Heart left ventricle (tissue), 16 donors: ENCODE measurements around the gene PAM16. TPM values are rescaled to one million over a fixed set of nuclear protein-coding genes. Genes with fewer than 3 reads are reported as not detected.

Experiments used
- ATAC-seq, 4 donors: fragments of 200-7000 bp; cut with Tn5 transposase; one replicate each; pipeline ENCODE4 v1.9.1; 2020 to 2022; ENCODE audit warnings: moderate library complexity in 4 of 4, mild to moderate bottlenecking in 3 of 4, moderate number of reproducible peaks in 1 of 4
- DNase-seq, 5 donors: peaks; one replicate each; pipeline ENCODE4 v3.0.0-alpha.2; 2020
- H3K27ac ChIP-seq, 12 donors: fragments of 200-600 bp; sonication (generic) in 4 of 12; one replicate each; pipeline versions ENCODE4 v1.5.0 to v1.8.0; 2016 to 2022; ENCODE audit warnings: mild to moderate bottlenecking in 2 of 12
- H3K27me3 ChIP-seq, 9 donors: fragments of 200-600 bp; sonication (generic) in 2 of 9; one replicate each; pipeline versions ENCODE4 v1.5.1 to v1.8.0; 2016 to 2022; ENCODE audit warnings: mild to moderate bottlenecking in 3 of 9
- H3K36me3 ChIP-seq, 9 donors: fragments of 200-600 bp; sonication (generic) in 2 of 9; one replicate each; pipeline versions ENCODE4 v1.5.0 to v1.8.0; 2018 to 2022; ENCODE audit warnings: mild to moderate bottlenecking in 2 of 9
- H3K4me1 ChIP-seq, 12 donors: fragments of 200-600 bp; sonication (generic) in 4 of 12; one replicate each; pipeline versions ENCODE4 v1.5.0 to v1.8.0; 2016 to 2022; ENCODE audit warnings: mild to moderate bottlenecking in 3 of 12
- H3K4me3 ChIP-seq, 12 donors: fragments of 200-600 bp; sonication (generic) in 4 of 12; one replicate each; pipeline versions ENCODE4 v1.5.0 to v1.8.0; 2017 to 2022; ENCODE audit warnings: mild to moderate bottlenecking in 9 of 12, moderate library complexity in 4 of 12
- H3K9me3 ChIP-seq, 12 donors: fragments of 200-600 bp; sonication (generic) in 4 of 12; one replicate each; pipeline versions ENCODE4 v1.5.0 to v1.8.0; 2016 to 2022; ENCODE audit warnings: mild to moderate bottlenecking in 1 of 12
- POLR2A ChIP-seq, 2 donors: fragments of 450-650 bp; IDR thresholded peaks; one replicate each; pipeline ENCODE4 v1.6.1; 2017; ENCODE audit warnings: antibody characterized with exemption in 2 of 2, mild to moderate bottlenecking in 2 of 2, moderate library complexity in 2 of 2
- WGBS, 4 donors: extraction: QIAGEN DNeasy Blood & Tissue Kit in 2 of 4; methylation state at CpG; one replicate each; pipeline versions ENCODE4 v1.1.5 to v1.1.7; 2013 to 2018; 5-methylcytosine and 5-hydroxymethylcytosine counted together
- intact Hi-C, 10 donors: fragments of 100-400 bp; cut with DNase I; formaldehyde crosslinking; loops; one replicate each; pipeline versions ENCODE4 v1.11.1 to v1.14.2; 2022
- polyA plus RNA-seq, 2 donors: library from polyadenylated mRNA; stranded (reverse); fragments of 200-250 nt; gene quantifications; one replicate each; pipeline ENCODE4 v1.2.3, GENCODE V29; 2013
- total RNA-seq, 9 donors: library from RNA; depleted of rRNA in 2 of 9; stranded (reverse); fragments of >200 nt in 2 of 9; fragmentation: NEBNext Ultra II Directional in 3 of 9; extraction: Animal tissue kit (Norgen Biotek cat#: 25700) in 3 of 9; gene quantifications; one replicate each; pipeline versions ENCODE4 v1.1.0 to v1.2.4, GENCODE V29; 2016 to 2023
- TF ChIP-seq, protein P1 (sequence below), 12 donors: fragments of 200-600 bp; sonication (generic) in 4 of 12; IDR thresholded peaks; one replicate each; pipeline versions ENCODE4 v1.5.0 to v1.8.0; 2018 to 2022; ENCODE audit warnings: antibody characterized with exemption in 12 of 12, mild to moderate bottlenecking in 5 of 12
- donor health status: ischemic (EF 13 %, LVEDD 7.1; RV severe dilation, severe dysfunction).
- donor health status: healthy with polysubstance abuse.
- donor health status: DM: no; HTN: yes; CAD: no.
- donor health status: DM: no; HTN: no; CAD: no.
- donor health status: ischemic (EF 25% LVEDD 6.9; RV normal size, moderate dysfunction).
- donor health status: ischemic (EF 25% LVEDD 5.7; RV mildly dilated, moderate dysfunction).
- donor health status: healthy.
- donor health status: DM: yes; HTN: yes; CAD: no.
- donor health status: ischemic (EF 35%, LVEDD 5.7; RV mildly dilated, moderate dysfunction).
- donor health status: nonischemic (EF 11% LVEDD 7.7; RV severe dilation, severe dysfunction).
- donor health status: DM: yes; HTN: yes; CAD: no.
- donor health status: PGD.
- donor health status: ischemic (EF 29% LVEDD 5.4; RV normal size, mild dysfunction).
- donor health status: nonischemic (EF 23%, LVEDD 6.1; RV moderate dilation, normal function).

PAM16 gene
- total and polyA plus RNA-seq, 11 donors, result 32.7 to 210 (median 65.0) TPM

DNA sequence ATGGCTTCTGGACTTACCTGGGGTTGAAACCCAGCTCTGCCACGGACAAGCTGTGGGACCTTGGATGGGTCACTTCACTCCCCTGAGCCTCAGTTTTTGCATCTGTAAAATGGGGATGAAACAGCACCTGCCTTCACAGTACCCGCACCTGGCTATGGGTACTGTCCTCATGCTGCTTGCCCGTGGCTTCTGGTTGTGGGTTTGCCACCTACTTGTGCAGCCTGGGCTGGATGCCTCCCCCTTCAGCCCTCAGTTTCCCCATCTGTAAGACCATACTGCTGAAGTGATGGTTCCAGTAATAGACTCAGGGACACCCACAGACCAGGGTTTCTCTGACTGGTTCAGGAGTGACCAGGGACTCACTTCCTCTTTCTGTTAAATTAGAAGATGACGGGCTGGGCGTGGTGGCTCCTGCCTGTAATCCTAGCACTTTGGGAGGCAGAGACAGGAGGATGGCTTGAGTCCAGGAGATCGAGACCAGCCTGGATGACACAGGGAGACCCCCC, 25.8 kb downstream of the PAM16 start:
- H3K9me3 ChIP-seq, result no peaks in the 10 kb centered on the region
- no peak overlapping the region for H3K4me3 ChIP-seq
- WGBS, 4 donors, result 75 to 87% (median 86%) methylated on average over 4 to 6 of the region's 6 CpGs
- H3K27me3 ChIP-seq, result no peaks in the 10 kb centered on the region
- no peaks in the 10 kb centered on the region for H3K36me3 ChIP-seq
- H3K4me1 ChIP-seq, result peaks cover 10 to 99% (median 75%) of the 10 kb centered on the region in 12 donors
- intact Hi-C loops, result loop anchor here in 6 of 10 donors (5.0 kb wide), 5 partner anchors 33 to 343 kb away; partner anchors contain the start of gene TFAP4 (in 3 of the 6)
- H3K27ac ChIP-seq, result peak overlapping the region in 11 of 12 donors; percentile 73 to 89 (median 86)
- no peak for DNase-seq
- no peak for ATAC-seq
- TF ChIP-seq POLR2A (IDR thresholded peaks at IDR 0.05), result no peak
- TF ChIP-seq, protein P1, sequence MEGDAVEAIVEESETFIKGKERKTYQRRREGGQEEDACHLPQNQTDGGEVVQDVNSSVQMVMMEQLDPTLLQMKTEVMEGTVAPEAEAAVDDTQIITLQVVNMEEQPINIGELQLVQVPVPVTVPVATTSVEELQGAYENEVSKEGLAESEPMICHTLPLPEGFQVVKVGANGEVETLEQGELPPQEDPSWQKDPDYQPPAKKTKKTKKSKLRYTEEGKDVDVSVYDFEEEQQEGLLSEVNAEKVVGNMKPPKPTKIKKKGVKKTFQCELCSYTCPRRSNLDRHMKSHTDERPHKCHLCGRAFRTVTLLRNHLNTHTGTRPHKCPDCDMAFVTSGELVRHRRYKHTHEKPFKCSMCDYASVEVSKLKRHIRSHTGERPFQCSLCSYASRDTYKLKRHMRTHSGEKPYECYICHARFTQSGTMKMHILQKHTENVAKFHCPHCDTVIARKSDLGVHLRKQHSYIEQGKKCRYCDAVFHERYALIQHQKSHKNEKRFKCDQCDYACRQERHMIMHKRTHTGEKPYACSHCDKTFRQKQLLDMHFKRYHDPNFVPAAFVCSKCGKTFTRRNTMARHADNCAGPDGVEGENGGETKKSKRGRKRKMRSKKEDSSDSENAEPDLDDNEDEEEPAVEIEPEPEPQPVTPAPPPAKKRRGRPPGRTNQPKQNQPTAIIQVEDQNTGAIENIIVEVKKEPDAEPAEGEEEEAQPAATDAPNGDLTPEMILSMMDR (IDR thresholded peaks at IDR 0.05), result no peak

DNA sequence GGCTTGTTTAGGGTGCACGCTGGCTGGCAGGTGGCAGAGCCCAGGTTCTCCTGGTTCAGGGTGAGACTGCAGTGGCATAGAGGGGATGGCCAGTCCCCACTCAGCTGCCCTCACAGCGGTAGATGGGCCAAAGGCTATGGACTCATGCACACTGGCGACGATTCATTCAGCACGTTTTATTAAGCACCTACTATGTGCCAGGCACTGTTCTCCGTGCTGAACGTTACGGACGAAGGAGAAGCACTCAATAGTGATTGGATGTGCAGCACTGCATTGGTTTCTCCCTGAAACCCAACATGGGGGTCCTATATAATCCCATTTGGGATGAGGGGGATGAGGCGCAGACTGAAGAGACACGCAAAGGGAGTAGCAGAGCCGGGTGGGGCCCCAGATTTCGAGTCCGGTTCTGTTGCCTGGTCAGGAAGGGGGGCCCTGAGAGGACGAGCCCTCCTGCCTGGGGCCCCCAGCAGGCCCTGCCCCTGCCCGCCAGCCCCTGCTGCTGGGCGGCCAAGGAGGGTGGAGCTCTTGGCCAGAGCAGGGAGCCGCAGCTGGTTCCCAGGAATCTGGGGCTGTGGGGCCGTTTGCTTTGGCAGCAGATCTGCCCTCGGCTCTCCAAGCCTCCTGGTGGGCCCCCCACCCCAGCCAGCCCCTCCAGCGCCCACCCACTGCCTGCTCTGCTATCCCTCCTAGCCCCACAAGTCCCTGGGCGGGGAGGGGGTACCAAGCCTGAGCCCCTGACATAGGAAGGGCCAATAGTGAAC, 26.4 kb downstream of the PAM16 start:
- Histone ChIP-seq H3K27ac (peak overlapping the region in 11 of 12 donors; percentile 73 to 89 (median 86)), H3K36me3 (no peaks in the 10 kb centered on the region), H3K4me1 (peaks cover 11 to 99% (median 75%) of the 10 kb centered on the region in 12 donors), H3K27me3 (no peaks in the 10 kb centered on the region), H3K9me3 (no peaks in the 10 kb centered on the region), H3K4me3 (peak overlapping the region in 3 of 12 donors; percentile 6 to 27 (median 16))
- WGBS, 4 donors, result 70 to 77% (median 74%) methylated on average over 12 to 22 of the region's 22 CpGs
- no peak for TF ChIP-seq POLR2A (IDR thresholded peaks at IDR 0.05)
- TF ChIP-seq, protein P1 (IDR thresholded peaks at IDR 0.05), result no peak
- ATAC-seq (no peak), DNase-seq (peak in 1 of 5 donors; percentile 58)
- intact Hi-C loops, result loop anchor here in 6 of 10 donors (5.0 kb wide), 5 partner anchors 32 to 342 kb away; partner anchors contain the start of gene TFAP4 (in 3 of the 6)

DNA sequence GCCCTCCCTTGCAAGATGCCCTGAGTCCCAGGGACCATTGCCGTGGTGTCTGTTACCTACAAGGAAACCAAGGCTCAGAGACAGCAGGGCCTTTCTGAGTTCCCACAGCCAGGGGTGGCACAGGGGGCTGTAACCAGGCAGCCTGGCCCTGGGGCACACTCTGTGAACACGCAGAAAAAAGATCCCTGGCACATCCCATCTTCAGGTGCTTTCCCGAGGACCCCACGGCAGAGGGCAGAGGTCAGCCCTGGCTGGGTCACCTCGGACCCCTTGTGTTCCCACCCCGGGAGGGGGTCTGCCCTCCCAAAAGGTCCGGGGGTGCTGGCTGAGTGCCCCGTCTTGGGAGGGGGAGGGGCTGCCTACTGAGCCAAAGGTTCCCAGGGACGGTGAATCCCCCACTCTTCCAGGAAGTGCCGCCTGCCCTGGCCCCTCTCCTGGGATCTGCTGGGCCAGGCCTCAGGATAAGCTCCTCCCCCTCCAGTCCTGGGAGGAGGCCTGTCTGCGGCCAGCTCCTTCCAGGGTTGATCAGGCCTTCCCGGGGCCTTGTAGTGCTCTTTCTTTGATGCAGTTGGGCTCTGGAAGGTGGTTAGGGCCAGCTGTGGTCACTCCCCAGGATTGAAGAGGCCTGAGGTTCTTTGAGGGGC, 27.2 kb downstream of the PAM16 start:
- Histone ChIP-seq H3K4me3 (peak overlapping the region in 5 of 12 donors; percentile 4 to 27 (median 16)), H3K9me3 (no peaks in the 10 kb centered on the region), H3K27ac (peak overlapping the region; percentile 47 to 89 (median 84)), H3K36me3 (no peaks in the 10 kb centered on the region), H3K27me3 (no peaks in the 10 kb centered on the region), H3K4me1 (peaks cover 12 to 99% (median 75%) of the 10 kb centered on the region in 12 donors)
- ATAC-seq (peak; percentile 24 to 48 (median 40)), DNase-seq (peak; percentile 72 to 81 (median 78))
- intact Hi-C loops, result no loop called here
- TF ChIP-seq POLR2A (IDR thresholded peaks at IDR 0.05), result no peak
- TF ChIP-seq, protein P1 (IDR thresholded peaks at IDR 0.05), result no peak
- WGBS, 4 donors, result 6 to 36% (median 20%) methylated on average over 8 to 12 of the region's 12 CpGs
